ENCODE results near the gene NFIX.

- TF ChIP-seq CTCF (IDR thresholded peaks at IDR 0.05), result no peak
- no peak for TF ChIP-seq EP300 (IDR thresholded peaks at IDR 0.05)
- no peak for TF ChIP-seq POLR2A (IDR thresholded peaks at IDR 0.05)
These were observed 131.8 kb downstream of the NFIX start for GRCh38 chr19:13127051-13127450.

Data from ovary (tissue), 3 donors.